ENCODE data around the gene UQCR10. TPM values are rescaled to one million over a fixed set of nuclear protein-coding genes. Genes with fewer than 3 reads are reported as not detected.
"Not testable (repeated sequence)": the region's sequence is repeated elsewhere in the genome, so short reads cannot be mapped to it uniquely, and the experiment has no call there.

Gene UQCR10
- total RNA-seq, 1 experiment from 2014 or later, result 126 TPM

DNA sequence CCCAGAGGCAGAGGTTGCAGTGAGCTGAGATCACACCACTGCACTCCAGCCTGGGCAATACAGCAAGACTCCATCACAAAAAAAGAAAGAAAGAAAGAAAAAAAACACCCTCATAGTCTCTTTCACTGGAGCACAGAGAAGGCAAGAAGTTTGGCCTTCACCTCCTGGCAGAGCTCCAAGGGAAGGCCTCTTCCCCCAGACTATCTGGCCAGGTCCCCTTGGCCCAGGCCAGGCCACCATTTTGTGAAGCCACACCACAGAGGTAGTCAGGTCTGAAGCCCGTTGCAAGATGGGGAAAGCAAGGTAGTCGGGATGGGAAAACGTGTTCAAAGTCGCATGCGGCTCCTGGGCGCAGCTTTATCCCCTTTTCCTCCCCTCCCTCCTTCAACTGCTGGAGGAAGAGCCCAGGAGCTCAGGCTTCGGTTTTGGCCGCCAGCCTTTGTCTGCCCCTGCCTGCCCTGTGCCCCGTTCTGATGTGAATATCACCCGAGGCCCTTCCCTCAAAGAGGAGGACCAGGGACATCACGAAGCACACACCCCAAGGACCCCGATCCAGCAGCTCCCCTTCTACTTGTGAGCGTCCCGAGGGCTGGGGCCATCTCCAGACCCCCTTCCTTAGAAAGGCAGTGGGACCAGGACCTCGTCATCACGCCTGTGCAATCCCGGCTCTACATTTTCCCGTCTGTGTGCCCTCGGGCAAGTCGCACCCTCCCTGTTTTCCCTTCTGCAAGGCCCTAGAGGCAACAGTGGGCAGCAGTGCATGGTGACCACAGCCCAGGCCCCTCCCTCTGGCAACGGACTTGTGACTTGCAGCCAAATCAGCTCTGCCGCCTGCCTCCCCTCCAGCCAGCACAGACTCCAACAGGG, 29.7 kb upstream of the UQCR10 start:
- DNase-seq (ENCODE audit: low read depth), result no peak

DNA sequence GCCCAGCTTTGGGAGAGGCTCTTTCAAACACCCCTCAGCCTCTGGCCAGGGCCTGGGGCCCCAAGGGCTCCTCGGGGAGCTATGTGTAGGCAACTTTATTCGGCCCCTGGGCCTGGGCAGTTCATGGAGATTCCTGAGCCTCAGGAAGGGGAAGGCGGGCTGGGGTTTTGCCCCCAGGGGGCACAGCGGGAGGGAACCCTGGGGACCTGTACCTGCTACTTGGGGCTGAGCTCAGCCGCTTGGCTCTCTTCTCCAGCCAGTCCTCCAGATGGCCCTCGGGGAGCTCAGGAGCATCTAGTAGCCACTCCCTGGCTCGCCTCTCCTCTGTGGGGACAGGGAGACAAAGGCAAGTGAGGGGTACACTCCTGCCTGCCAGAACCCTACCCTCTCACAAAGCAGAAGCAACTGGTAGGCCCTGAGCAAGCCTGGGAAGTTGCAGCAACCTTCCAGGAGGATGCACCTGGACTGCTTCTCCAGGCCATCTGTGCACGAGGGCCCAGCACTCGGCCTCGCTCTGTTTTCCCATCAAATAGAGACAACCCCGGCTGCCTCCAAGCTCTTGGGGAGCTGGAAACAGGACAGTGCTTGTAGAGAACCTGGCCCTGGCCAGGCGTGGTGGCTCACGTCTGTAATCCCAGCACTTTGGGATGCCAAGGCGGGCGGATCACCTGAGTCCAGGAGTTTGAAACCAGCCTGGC, 28.9 kb upstream of the UQCR10 start:
- no peak for DNase-seq (ENCODE audit: low read depth)

DNA sequence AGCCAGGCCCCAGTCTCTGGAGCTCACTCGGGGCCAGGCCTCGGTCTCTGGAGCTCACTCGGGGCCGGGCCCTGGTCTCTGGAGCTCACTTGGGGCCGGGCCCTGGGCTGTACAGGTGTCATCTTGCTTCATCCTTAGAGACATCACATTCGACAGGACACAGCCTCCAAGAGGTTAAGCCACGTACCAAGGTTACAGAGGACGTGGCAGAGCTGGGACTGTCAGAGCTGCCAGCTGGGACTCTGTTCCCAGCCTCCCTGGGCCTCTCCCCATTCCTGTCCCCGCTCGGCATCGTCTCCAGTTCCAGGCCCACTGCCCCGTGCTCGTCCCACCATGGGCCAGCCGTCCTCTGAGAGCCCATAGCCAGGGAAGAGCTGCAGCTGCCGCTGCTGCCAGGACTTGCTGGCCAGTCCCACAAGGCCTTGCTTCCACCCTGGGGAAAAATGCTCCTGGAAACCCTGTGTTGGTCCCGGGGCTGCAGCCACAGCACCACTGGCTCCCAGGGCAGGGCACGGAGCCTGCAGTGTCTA, 27.8 kb upstream of the UQCR10 start:
- no peak for DNase-seq (ENCODE audit: low read depth)

DNA sequence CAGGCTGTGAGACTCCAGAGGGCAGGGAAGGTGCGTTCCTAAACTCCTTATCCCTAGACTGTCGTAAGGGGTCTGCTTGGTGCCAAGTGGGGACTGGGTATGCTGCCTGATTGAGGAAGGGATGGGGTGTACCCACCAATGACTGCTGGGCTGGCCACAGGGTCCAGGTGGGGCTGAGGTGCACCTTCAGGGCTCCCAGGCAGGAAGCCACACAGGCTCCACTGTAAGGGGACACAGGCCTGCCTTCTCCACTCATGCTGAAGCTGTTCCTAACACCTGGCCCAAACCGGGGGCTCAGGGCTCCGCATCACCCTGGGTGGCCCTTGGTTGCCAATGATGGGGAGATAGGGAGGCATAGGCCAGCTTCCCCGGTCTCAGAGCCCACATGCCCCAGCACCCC, 27.0 kb upstream of the UQCR10 start:
- no peak for DNase-seq (ENCODE audit: low read depth)

DNA sequence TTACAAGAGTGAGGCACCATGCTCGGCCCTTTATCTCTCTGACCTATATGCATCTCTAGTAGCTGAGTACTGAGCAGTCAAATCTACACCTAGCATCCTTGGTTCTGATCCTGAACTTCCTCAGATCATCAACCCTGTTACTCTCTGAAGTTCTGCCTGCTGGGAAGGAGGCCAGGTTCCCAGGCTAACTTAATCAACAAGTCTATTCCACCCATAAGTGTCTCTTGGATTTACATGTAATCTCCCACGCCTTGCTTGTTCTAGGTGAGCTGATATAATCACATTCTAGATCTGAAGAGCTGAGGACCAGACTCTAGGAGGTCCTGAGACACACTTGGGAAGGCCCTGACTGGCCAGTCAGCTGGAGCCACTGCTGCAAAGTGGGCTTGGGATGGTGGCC, 25.2 kb upstream of the UQCR10 start:
- DNase-seq (ENCODE audit: low read depth), result no peak

DNA sequence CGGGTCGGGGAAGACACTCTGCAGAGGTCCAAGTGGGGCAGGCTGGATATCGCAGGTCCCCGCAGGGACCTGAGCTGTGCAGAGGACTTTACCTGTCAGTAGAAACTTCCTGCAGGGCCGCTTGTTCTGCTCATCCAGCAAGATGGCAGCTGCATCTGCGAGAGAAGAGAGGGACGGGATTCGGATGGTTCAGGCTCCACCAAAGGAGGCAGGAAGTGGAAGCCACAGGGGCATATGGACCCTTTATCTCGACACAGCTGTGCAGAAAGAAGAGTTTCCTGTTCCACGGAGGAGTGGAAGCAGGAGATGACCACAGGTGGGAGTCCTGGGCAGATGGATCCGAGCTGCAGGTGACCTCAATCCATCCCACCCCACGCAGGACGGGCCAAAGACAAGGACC, 24.8 kb upstream of the UQCR10 start:
- DNase-seq (ENCODE audit: low read depth), result no peak

DNA sequence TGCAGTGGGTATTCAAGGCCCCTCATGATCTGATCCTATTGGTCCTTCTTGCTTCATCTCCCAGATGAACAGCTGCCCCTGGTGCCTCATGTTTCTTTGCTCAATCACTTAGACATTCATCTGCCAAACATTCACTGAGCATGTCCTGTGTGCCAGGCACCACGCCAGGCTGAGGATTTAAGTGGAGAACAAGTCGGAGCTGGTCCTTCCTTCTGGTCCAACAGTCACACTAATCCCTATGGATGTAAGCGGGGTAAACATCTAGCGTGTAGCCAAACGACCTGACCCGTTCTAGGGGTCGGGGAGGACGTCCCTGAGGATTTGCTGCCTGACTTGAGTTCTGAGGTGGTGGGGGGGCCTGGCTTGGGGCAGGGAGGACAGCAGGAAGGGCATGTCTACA, 22.3 kb upstream of the UQCR10 start:
- no peak for DNase-seq (ENCODE audit: low read depth)

DNA sequence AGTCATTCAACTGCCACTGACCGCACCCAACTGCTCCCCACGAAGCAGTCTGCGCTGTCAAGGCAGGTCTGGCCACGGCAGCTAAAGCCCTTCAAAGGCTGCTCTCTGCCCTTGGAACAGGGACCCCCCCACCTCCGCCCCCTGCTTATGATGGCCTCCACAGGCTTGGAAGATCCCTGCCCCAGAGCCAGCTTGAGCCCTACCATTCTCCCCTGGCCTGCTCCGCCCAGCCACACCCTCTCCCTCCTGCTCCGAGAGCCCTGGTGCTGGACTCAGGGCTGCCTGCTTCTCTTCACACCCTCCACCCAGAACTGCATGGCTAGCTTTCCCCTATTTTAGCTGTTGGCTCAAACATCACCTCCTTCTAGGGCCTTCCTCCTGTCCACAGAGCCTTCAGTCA, 19.3 kb upstream of the UQCR10 start:
- DNase-seq (ENCODE audit: low read depth), result no peak

DNA sequence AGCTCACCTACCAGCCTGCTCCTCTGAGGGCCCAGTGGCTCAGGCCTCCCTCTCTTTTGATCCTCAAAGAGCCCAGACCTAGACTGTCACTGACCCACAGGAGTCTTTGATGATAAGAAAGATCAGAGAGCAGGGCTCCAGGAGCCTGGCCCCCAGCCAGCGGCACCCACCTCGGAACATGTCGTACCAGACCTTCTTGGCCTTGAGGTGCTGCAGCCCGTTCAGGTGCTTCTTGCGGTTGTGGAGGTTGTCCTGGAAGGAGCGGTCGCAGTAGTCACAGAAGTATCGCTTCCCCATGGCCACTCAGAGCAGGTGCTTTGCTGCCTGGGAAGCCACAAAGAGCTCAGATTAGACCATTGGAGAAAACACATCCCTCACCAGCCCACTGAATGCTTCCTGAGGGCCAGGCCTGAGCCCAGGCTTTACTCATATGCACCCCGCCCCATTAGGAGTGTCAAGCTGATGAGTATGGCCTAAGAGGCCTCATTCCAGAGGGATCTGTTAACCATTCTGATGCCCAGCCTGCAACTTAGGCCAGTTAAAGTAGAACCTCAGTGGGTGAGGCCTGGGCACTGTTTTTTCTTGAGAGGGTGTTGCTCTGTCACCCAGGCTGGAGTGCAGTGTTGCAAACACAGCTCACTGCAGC, 18.8 kb upstream of the UQCR10 start:
- DNase-seq (ENCODE audit: low read depth), result no peak

DNA sequence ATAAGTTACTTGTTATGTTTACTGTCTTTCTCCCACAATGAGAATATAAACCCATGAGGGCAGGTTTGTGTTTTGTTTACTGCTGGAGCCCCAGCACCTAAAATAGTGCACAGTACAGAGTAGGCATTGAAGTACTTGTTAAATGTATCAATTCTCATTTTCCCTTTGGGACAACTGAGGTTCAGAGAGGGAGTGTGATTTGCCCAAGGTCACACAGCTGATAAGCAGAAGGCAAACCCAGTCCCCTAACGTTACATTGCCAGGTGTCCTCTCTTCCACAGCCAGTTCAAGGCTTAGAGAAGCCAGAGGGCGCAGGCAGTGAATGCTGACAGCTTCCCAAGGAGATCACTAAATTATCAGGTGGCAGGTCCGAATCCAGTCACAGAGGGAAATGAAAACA, 17.1 kb upstream of the UQCR10 start:
- no peak for DNase-seq (ENCODE audit: low read depth)

DNA sequence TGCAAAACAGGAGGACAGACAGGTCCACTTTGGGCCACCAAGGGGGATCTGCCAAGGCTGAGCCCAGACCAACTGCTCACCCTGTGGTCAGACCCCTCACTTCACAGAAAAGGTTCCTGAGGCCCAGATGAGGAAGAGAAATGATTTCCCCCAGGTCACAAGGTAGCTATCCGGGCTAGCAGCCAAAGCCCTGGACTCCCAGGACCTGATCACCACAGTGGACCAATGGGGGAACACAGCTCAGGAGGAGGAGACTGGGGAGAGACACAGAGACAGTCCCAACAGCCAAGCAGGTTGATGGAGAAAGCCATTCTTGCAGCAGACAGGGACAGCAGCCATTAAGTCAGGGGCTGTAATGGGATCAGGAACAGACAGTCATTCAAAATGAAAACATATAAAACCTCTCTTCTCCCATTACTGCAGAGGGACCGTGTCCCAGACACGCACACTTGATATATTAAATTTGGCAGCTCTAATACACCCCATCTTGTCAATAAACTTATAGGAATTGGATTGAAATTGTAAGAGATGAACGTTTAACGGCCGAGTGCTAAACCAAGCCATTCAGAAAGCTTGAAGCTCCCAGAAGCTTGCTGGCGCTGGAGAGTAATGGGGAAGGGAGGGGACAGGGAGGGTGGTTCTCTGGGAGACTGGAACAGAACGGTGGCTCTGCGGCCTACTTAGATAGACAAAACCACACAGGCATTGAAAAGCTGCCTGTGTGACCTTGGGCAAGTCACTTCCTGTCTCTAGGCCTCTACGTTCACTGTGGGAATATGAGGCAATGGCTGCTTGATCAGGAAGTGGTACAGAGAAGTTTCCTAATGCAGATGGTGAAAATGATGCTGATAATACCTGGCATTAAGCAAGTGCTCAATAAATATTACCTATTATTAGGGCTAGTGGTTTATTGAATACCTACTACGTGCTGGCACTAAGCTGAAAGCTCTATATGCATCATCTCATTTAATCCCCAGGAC, 16.3 kb upstream of the UQCR10 start:
- DNase-seq (ENCODE audit: low read depth), result no peak

DNA sequence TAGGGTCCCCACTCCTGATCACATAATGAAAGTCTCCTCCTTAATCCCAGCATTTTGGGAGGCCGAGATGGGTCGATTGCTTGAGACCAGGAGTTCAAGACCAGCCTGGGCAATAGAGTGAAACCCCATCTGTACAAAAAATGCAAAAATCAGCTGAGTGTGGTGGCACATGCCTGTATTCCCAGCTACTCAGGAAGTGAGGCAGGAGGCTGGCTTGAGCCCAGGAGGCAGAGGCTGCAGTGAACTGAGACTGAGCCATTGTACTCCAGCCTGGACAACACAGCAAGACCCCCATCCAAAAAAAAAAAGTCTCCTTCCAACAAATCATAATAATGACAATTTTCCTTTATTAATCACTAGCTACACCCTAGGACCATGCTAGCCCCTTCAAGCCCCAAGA, 15.5 kb upstream of the UQCR10 start:
- no peak for DNase-seq (ENCODE audit: low read depth)

DNA sequence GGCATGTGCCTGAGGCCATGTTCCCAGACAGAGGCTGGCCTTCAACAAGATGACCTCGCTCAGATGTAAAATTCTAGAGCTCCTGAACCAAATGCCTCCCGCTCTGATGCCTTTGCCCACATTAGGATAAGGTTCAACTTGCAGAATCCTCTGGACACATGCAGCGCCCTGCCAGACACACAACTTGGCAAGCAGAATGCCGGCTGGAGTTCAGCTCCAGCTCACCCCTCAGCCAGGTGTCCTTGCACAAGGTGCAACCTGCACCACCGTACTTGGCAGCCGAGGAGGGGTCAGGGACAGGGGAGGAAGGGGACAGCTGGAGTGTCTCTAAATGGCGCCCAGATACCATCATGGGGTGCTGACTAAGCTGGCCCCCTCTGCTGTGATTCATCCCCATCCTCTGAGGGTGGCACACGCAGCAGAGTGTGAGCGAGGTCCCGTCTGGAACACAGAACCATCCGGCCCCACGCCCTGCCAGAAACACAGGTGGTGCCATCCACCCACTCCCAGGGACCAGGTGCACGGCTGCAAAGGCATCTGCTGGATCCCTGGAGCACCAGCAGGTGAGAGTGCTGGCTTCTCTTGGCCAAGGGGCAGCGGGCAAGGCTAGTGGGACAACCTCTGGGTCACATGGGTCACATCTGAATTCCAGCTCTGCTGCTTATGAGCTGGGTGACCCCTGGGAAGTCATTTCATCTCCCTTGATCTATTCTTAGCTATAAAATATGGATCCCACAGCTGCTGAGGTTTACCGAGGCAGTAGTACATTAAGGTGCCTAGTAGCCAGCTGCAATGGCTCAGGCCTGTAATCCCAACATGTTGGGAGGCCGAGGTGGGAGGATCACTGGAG, 13.1 kb upstream of the UQCR10 start:
- DNase-seq (ENCODE audit: low read depth), result no peak

DNA sequence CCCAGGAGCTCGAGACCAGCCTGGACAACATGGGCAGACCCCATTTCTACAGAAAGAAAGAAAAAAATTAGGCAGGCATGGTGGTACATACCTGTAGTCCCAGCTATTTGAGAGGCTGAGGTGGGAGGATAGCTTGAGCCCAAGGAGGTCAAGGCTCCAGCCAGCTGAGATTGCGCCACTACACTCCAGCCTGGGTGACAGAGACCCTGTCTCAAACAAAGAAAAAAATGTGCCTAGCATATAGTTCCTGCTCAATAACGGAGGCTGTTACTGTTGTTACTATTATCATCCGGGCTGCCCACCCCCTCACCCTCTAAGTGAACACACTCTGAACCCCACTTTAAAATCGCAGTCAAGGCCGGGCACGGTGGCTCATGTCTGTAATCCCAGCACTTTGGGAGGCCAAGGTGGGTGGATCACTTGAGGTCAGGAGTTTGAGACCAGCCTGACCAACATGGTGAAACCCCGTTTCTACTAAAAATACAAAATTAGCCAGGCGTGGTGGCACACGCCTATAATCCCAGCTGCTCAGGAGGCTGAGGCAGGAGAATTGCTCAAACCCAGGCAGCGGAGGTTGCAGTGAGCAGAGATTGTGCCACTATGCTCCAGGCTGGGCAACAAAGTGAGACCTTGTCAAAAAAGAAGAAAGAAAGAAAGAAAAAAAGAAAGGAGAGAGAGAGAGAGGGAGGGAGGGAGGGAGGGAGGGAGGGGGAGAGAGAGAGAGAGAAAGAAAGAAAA, 12.3 kb upstream of the UQCR10 start:
- DNase-seq (ENCODE audit: low read depth), result not testable (repeated sequence)

DNA sequence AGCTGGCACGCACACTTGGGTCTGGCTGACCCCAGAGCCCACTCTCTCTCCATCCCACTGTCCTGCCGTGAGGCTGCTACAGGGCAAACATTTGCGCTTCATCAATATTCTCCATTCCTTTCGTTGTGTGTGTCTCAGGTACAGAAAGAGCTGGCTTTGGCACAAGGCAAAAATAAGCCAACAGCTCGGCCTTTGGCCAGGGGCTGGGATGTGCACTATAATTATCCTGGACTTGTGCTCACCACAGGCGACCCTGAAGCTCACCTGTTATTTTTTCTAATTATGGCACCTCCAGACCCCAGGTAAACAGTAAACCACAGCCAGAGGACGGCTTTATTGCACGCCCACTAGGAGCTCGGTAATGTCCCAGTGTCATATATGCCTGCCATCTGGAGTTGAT, 11.3 kb upstream of the UQCR10 start:
- DNase-seq (ENCODE audit: low read depth), result no peak

DNA sequence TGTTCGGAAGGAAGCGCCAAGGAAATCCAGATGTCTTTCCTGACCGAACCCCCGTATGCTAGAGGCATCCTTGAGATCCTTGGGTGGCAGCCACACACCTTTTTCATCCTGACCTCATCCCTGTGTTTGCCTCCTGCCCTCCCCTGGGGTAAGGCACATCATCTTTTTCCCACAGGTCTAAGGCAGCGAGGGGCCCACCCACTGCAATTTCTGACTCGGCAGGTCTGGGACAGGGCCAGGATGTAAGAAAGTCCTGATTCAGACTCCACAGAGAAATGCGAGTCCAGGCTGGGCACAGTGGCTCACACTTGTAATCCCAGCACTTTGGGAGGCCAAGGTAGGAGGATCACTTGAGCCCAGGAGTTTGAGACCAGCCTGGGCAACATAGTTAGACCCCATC, 10.8 kb upstream of the UQCR10 start:
- DNase-seq (ENCODE audit: low read depth), result peak; percentile 30

DNA sequence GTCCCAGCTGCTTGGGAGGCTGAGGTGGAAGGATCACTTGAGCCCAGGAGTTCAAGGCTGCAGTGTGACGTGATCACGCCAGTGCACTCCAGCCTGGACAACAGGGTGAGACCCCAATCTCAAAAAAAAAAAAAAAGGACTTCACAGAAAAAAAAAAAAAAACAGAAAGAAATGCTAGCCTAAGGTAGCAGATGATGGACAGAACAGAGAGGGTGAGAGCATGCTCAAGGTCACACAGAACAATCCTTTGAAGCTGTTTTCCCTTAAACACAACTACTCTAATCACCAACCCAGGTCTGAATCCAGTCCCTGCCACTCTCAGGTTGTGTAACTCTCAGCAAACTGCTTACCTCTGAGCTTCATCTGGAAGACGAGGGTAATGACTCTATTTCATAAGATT, 10.1 kb upstream of the UQCR10 start:
- DNase-seq (ENCODE audit: low read depth), result no peak

DNA sequence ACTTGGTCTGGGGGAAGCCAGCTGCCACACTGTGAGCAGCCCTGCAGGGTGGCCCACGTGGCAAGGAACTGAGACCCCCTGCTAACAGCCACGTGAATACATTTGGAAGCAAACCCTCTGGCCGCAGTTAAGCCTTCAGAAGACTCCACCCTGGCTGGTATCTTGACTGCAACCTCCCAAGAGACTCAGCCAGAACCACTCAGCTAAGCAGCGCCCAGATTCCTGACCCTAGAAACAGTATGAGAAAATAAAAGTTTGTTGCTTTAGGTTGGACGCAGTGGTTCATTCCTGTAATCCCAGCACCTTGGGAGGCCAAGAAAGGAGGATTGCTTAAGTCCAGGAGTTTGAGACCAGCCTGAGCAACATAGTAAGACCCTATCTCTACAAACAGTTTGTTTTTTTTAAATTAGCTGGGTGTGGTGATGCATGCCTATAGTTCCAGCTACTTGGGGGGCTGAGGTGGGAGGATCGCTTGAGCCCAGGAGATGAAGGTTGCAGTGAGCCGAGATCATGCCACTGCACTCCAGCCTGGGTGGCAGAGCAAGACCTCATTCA, 9.0 kb upstream of the UQCR10 start:
- DNase-seq (ENCODE audit: low read depth), result no peak

DNA sequence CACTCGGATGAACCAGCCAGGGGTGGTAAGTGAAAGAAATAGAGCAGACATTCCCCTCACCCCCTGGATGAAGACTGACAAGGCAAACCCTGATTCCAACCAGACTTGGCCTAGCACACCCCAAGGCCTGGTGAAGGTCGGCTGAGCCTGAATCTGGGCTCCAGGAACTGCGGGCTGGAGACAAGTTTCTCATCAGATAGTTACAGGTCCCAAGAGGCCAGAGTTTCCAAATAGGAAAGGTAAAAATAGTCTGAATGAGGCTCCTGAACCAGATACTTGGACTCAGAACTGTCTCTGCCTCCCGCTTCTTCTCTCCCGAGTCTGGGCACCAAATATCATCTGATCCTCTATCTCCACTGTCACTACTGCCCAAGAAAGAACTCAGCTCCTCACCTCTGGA, 8.2 kb upstream of the UQCR10 start:
- no peak for DNase-seq (ENCODE audit: low read depth)

Data from M059J (cell line).